ENCODE results near the gene ZMYM3.

GRCh38 chrX:71217298-71217697 is 36.6 kb downstream of the ZMYM3 start:
- TF ChIP-seq EZH2phosphoT487 (IDR thresholded peaks at IDR 0.05; ENCODE audit: unreplicated experiment) (no peak), EZH2 (IDR thresholded peaks at IDR 0.05; ENCODE audit: low read depth, unreplicated experiment) (no peak), POLR2AphosphoS5 (IDR thresholded peaks at IDR 0.05; ENCODE audit: low read depth) (no peak), JUNB (IDR thresholded peaks at IDR 0.05; ENCODE audit: unreplicated experiment) (no peak), CREB1 (CRISPR knock-in tag; IDR thresholded peaks at IDR 0.05; ENCODE audit: low read depth) (no peak), ETS1 (IDR thresholded peaks at IDR 0.05) (no peak), REST (IDR thresholded peaks at IDR 0.05; ENCODE audit: unreplicated experiment) (no peak)
- TF ChIP-seq, protein P1, sequence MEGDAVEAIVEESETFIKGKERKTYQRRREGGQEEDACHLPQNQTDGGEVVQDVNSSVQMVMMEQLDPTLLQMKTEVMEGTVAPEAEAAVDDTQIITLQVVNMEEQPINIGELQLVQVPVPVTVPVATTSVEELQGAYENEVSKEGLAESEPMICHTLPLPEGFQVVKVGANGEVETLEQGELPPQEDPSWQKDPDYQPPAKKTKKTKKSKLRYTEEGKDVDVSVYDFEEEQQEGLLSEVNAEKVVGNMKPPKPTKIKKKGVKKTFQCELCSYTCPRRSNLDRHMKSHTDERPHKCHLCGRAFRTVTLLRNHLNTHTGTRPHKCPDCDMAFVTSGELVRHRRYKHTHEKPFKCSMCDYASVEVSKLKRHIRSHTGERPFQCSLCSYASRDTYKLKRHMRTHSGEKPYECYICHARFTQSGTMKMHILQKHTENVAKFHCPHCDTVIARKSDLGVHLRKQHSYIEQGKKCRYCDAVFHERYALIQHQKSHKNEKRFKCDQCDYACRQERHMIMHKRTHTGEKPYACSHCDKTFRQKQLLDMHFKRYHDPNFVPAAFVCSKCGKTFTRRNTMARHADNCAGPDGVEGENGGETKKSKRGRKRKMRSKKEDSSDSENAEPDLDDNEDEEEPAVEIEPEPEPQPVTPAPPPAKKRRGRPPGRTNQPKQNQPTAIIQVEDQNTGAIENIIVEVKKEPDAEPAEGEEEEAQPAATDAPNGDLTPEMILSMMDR (conservative IDR thresholded peaks at IDR 0.05; ENCODE audit: low read depth in 2 of 2): no peak
